Karpas-422 (cell line): Measurements from ENCODE around the gene CDC37L1. TPM values are rescaled to one million over a fixed set of nuclear protein-coding genes. Genes with fewer than 3 reads are reported as not detected.

Experiments used
- DNase-seq: peaks from one replicate; pipeline ENCODE4 v3.0.0-alpha.2; 2015
- H2AFZ ChIP-seq: fragments of 200-600 bp; sonication (generic); 2 replicates; pipeline ENCODE4 v1.6.1; 2014; ENCODE audit warnings: antibody characterized with exemption, low read length, mixed read lengths
- H3K27ac ChIP-seq: fragments of 200-600 bp; sonication (generic); 2 replicates; pipeline ENCODE4 v1.5.1; 2014; ENCODE audit warnings: mild to moderate bottlenecking, low read length, moderate library complexity
- H3K27me3 ChIP-seq: fragments of 200-600 bp; sonication (generic); 2 replicates; pipeline ENCODE4 v1.6.1; 2014; ENCODE audit warnings: low read length, mixed read lengths
- H3K36me3 ChIP-seq: fragments of 200-600 bp; sonication (generic); 2 replicates; pipeline ENCODE4 v1.6.1; 2014; ENCODE audit warnings: low read length, mixed read lengths; ENCODE audit not compliant: insufficient read depth
- H3K4me1 ChIP-seq: fragments of 200-600 bp; sonication (generic); 2 replicates; pipeline ENCODE4 v1.6.1; 2014; ENCODE audit warnings: mild to moderate bottlenecking, low read length, mixed read lengths
- H3K4me2 ChIP-seq: fragments of 200-600 bp; sonication (generic); 2 replicates; pipeline ENCODE4 v1.6.1; 2014; ENCODE audit warnings: low read length, low read depth, mild to moderate bottlenecking; ENCODE audit not compliant: poor library complexity, severe bottlenecking
- H3K4me3 ChIP-seq: fragments of 200-600 bp; sonication (generic); 2 replicates; pipeline ENCODE4 v1.5.1; 2014; ENCODE audit warnings: mild to moderate bottlenecking, antibody characterized with exemption, low read length, mixed read lengths
- H3K79me2 ChIP-seq: fragments of 200-600 bp; sonication (generic); 2 replicates; pipeline ENCODE4 v1.6.1; 2014; ENCODE audit warnings: mild to moderate bottlenecking, low read length, mixed read lengths
- H3K9ac ChIP-seq: fragments of 200-600 bp; sonication (generic); 2 replicates; pipeline ENCODE4 v1.6.0; 2014; ENCODE audit warnings: low read length
- H3K9me2 ChIP-seq: fragments of 200-600 bp; sonication (generic), shearing (Covaris generic); replicated peaks from 2 replicates; pipeline ENCODE4 v1.6.0; 2014; ENCODE audit warnings: mild to moderate bottlenecking, low read length, moderate library complexity; ENCODE audit not compliant: insufficient read depth
- H3K9me3 ChIP-seq: fragments of 300-700, 200-600 bp; sonication (generic); 2 replicates; pipeline ENCODE4 v1.6.1; 2014; ENCODE audit warnings: low read length, mixed read lengths
- H4K20me1 ChIP-seq: fragments of 200-600 bp; sonication (generic); 2 replicates; pipeline ENCODE4 v1.6.1; 2014; ENCODE audit warnings: mild to moderate bottlenecking, antibody characterized with exemption, low read length, low read depth; ENCODE audit not compliant: insufficient read depth
- total RNA-seq: library from RNA; depleted of rRNA; stranded (reverse); fragments of >200 nt; shearing (Covaris generic); gene quantifications from 2 replicates; pipeline ENCODE4 v1.2.3, GENCODE V29; 2014; ENCODE audit warnings: low replicate concordance

Gene CDC37L1
- total RNA-seq, 1 experiment from 2014 or later: 12.0 TPM

DNA sequence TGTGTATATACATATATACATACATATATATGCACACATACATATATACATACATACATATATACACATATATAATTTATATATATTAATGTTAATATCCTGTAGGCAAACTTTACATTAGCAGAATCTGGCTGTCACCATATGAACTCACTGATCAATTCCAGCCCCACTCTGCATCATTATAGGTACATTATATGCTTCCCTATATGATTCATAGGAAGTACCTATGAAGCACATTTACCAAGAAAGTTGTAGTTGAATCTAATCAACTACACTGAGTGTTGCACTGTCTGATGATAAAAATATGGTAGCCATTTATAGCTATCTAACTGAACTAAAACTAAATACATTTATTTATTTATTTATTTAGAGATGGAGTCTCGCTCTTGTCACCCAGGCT lies 7.6 kb upstream of the CDC37L1 start:
- no peaks in the 10 kb centered on the region for H3K36me3 ChIP-seq
- no peak overlapping the region for H3K9ac ChIP-seq
- no peak overlapping the region for H3K4me2 ChIP-seq
- H3K9me3 ChIP-seq: no peaks in the 10 kb centered on the region
- H3K4me1 ChIP-seq: peaks cover 2% of the 10 kb centered on the region; the same call in 1 of the 2 replicates
- H3K4me3 ChIP-seq: no peak overlapping the region
- no peaks in the 10 kb centered on the region for H3K9me2 ChIP-seq
- no peak overlapping the region for H2AFZ ChIP-seq
- no peak for DNase-seq
- no peaks in the 10 kb centered on the region for H3K79me2 ChIP-seq
- H3K27ac ChIP-seq: no peak overlapping the region
- H4K20me1 ChIP-seq: no peaks in the 10 kb centered on the region
- H3K27me3 ChIP-seq: no peaks in the 10 kb centered on the region

DNA sequence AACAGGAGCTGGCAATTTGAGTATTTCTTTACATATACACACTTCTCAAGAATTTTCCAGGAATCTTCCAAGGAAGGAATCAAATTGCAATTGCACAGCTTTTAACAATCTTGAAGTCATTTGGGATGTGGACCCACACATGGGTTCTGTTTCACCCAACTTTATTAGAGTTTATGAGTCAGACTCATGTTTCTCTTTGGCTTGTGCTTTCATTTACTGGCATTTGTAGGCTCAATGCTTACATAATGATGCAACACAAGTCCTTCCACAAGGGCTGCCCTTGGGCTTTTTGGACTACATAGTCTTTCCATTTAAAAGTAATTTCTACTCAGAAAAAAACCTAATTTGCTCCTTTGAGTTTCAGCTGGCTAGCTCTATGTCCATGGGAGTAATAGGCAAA lies 4.6 kb upstream of the CDC37L1 start:
- Histone ChIP-seq H3K9me3 (no peaks in the 10 kb centered on the region), H3K9me2 (no peaks in the 10 kb centered on the region), H3K4me1 (peaks cover 8% of the 10 kb centered on the region), H3K36me3 (no peaks in the 10 kb centered on the region), H3K9ac (no peak overlapping the region), H3K27ac (no peak overlapping the region), H3K27me3 (no peaks in the 10 kb centered on the region), H3K4me3 (no peak overlapping the region), H4K20me1 (no peaks in the 10 kb centered on the region), H3K4me2 (no peak overlapping the region), H3K79me2 (peaks cover 3% of the 10 kb centered on the region), H2AFZ (no peak overlapping the region)
- DNase-seq: no peak

DNA sequence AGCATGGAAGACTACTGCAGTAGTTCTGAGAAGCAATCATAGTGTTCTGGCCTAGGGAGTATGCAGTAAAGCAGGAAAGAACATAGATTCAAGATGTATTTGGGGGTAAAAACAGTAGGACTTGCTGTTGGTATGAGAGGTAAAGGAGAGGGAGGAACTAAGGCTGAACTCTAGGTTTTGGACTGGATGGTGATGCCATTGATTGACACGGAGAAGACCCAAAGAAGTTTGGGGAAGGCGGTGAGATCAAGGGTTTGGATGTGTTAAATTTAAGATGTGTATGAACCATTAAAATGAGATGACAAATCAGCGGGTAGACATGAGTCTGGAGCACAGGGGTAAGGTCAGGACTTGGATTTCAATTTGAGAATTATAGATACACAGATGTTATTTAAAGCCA lies 2.0 kb upstream of the CDC37L1 start:
- Histone ChIP-seq H3K9me3 (no peaks in the 10 kb centered on the region), H3K27me3 (no peaks in the 10 kb centered on the region), H3K4me1 (peaks cover 22% of the 10 kb centered on the region), H2AFZ (no peak overlapping the region), H3K36me3 (no peaks in the 10 kb centered on the region), H3K4me2 (no peak overlapping the region), H3K9ac (no peak overlapping the region), H3K27ac (no peak overlapping the region), H3K4me3 (no peak overlapping the region), H3K79me2 (peaks cover 29% of the 10 kb centered on the region), H4K20me1 (no peaks in the 10 kb centered on the region), H3K9me2 (no peaks in the 10 kb centered on the region)
- DNase-seq: no peak

DNA sequence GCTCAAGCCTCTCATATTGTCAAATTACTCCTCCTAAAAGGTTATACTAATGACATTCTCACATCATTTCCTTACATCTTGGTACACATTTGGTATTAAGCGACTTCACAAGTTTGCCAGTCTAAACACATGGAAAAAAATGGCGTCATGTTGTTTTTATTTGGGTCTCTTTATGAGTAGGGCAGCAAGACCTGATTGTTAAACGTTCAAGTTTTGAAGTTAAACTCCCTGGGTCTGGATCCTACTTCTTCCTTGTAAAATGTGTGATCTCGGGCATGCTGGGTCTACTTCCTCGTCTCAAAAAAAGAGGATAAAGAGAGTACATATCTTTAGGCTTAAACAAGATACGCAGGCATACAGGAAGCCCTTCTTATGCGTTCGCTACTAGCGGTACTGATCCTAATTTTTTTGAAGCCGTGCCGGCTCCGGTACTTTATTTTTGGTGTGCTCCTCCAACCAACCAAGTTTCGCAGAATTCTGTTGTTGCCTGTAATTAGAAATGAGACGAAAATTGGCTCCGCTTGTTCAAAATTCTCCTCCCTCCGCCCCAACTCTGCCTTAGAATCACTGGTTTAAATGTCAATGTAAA lies 596 bp upstream of the CDC37L1 start:
- peak overlapping the region; percentile 87 for H3K4me2 ChIP-seq
- no peaks in the 10 kb centered on the region for H4K20me1 ChIP-seq
- H2AFZ ChIP-seq: peak overlapping the region; percentile 86
- H3K36me3 ChIP-seq: no peaks in the 10 kb centered on the region
- peak overlapping the region; percentile 80 for H3K4me3 ChIP-seq
- H3K4me1 ChIP-seq: peaks cover 22% of the 10 kb centered on the region
- H3K9ac ChIP-seq: peak overlapping the region; percentile 89
- peak; percentile 73 for DNase-seq
- H3K9me3 ChIP-seq: no peaks in the 10 kb centered on the region
- H3K9me2 ChIP-seq: no peaks in the 10 kb centered on the region
- H3K79me2 ChIP-seq: peaks cover 41% of the 10 kb centered on the region
- peak overlapping the region; percentile 76 for H3K27ac ChIP-seq
- H3K27me3 ChIP-seq: no peaks in the 10 kb centered on the region

DNA sequence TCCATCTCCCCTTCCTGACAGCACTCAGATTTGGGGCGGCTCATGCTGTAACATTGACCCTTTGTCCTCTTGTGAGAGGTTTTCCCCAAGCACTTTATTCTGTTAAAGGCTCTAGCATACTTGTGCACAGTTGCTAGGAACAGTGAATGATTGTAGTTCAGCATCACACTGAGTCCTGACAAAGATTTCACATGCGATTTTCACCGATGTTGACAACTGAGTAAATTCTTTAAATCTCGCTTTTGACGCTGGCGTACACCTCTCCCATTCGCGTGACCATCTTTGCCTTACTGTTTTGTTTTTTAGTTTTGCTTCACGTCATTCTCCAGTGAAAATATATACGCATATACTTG lies 780 bp downstream of the CDC37L1 start:
- Histone ChIP-seq H3K79me2 (peaks cover 52% of the 10 kb centered on the region), H3K27ac (peak overlapping the region; percentile 49), H3K9me2 (no peaks in the 10 kb centered on the region), H2AFZ (no peak overlapping the region), H3K27me3 (no peaks in the 10 kb centered on the region), H4K20me1 (no peaks in the 10 kb centered on the region), H3K4me2 (peak overlapping the region; percentile 86), H3K9ac (peak overlapping the region; percentile 89), H3K4me1 (peaks cover 22% of the 10 kb centered on the region), H3K9me3 (no peaks in the 10 kb centered on the region), H3K4me3 (peak overlapping the region; percentile 80), H3K36me3 (no peaks in the 10 kb centered on the region)
- no peak for DNase-seq

DNA sequence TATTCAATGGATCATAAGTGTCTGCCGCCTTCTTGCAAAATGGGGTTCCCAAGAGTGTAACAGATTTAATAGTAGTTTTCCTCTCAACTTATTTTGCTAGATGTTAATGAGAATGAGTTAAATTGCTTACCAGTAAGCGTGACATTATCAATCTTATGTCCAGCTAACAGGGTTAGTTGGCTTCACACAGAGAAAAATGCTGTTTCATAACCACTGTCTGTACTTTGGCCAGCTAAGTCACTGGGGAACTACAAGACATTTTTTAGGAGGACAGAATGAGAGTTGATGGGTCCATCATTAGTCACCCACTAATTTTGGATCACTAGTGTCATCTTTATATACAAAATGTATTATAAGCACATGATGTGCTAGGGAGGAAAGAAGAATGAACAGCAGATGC lies 1.4 kb downstream of the CDC37L1 start:
- Histone ChIP-seq H3K27me3 (no peaks in the 10 kb centered on the region), H2AFZ (no peak overlapping the region), H3K36me3 (no peaks in the 10 kb centered on the region; the same call in 1 of the 2 replicates), H3K9ac (peak overlapping the region; percentile 89), H3K4me1 (peaks cover 22% of the 10 kb centered on the region), H3K27ac (no peak overlapping the region), H3K9me3 (no peaks in the 10 kb centered on the region), H3K9me2 (no peaks in the 10 kb centered on the region), H3K4me2 (peak overlapping the region; percentile 86), H3K79me2 (peaks cover 58% of the 10 kb centered on the region), H4K20me1 (no peaks in the 10 kb centered on the region), H3K4me3 (peak overlapping the region; percentile 80)
- no peak for DNase-seq

DNA sequence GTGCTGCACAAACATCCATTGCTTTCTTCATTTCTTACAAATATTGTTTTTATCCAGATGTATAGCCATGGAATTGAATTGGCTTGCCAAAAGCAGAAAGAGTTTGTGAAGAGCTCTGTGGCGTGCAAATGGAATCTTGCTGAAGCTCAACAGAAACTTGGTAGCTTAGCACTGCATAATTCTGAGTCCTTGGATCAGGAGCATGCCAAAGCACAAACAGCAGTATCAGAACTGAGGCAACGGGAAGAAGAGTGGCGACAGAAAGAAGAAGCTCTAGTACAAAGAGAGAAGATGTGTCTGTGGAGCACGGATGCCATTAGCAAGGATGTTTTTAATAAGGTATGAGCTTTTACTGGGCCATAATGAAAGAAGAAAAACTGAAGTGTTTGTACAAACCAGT lies 5.5 kb downstream of the CDC37L1 start:
- peaks cover 91% of the 10 kb centered on the region for H3K79me2 ChIP-seq
- peaks cover 18% of the 10 kb centered on the region; the same call in 1 of the 2 replicates for H3K36me3 ChIP-seq
- H4K20me1 ChIP-seq: no peaks in the 10 kb centered on the region
- H3K4me2 ChIP-seq: no peak overlapping the region
- no peak overlapping the region for H2AFZ ChIP-seq
- H3K27me3 ChIP-seq: no peaks in the 10 kb centered on the region
- no peaks in the 10 kb centered on the region for H3K9me3 ChIP-seq
- H3K9ac ChIP-seq: no peak overlapping the region
- H3K4me3 ChIP-seq: no peak overlapping the region
- no peak for DNase-seq
- H3K4me1 ChIP-seq: peaks cover 25% of the 10 kb centered on the region
- H3K27ac ChIP-seq: no peak overlapping the region
- H3K9me2 ChIP-seq: no peaks in the 10 kb centered on the region

DNA sequence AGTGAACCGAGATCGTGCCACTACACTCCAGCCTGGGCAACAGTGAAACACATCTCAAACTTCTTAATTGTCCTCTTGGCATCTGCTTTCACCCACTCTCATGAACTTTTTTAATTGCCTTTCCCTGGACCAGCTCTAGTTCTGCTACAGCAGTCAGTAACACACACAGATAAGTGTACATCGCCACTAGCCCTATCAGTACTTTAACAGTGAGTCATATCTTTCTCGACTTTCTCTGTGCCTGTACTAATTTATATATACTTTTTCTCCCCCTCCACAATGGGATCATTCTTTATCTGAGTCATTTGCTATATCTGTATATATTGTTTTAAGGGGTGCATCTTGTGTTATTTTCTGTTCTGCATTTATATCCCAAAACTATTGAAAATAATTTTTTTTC lies 6.7 kb downstream of the CDC37L1 start:
- Histone ChIP-seq H3K9me3 (no peaks in the 10 kb centered on the region), H3K79me2 (peaks cover 91% of the 10 kb centered on the region), H3K9me2 (no peaks in the 10 kb centered on the region), H3K4me3 (no peak overlapping the region), H3K4me1 (peaks cover 23% of the 10 kb centered on the region), H3K27me3 (no peaks in the 10 kb centered on the region), H3K36me3 (peaks cover 29% of the 10 kb centered on the region), H3K4me2 (no peak overlapping the region), H3K27ac (no peak overlapping the region), H2AFZ (no peak overlapping the region), H3K9ac (no peak overlapping the region), H4K20me1 (no peaks in the 10 kb centered on the region)
- no peak for DNase-seq
